Glomerular visceral epithelial cell (primary cell): Measurements from ENCODE around the gene DENND11.
A peak's percentile ranks its signal among the peaks of the same experiment; 100 is the strongest.

Source experiments
- DNase-seq: peaks from one replicate; pipeline ENCODE4 v3.0.0-alpha.2; 2016; ENCODE audit errors: extremely low spot score

DENND11 gene

DNA sequence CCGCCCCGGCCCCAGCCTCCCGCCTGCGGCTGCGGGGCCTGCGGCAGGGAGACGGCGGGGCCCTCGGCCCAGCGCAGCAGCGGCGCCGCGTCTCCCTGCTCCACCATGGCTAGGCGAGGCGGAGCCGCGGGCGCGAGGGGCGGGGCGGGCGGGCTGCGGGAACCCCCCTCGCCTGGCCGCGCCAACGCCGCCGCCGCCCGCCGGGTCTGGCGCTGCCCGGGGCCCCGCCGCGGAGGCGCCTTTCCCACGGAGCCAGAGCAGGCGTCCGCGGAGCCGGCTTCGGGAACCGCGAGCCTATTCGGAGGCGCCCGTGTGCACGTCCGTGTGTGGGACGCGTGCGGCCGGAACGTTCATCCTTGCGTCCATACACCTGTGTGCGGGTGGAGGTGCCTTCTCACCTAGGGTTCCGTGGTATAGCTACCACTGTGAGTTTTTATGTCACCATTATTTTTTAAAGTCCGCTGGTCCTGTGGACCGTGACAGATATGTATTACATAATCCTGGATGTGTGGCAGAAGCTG, at the start of gene DENND11:
Gene DENND11 (minus strand): TSS at position 120 of the 521 bp plus-strand sequence. CDS start 13 bp downstream, at position 107.
- DNase-seq = peak; percentile 61

DNA sequence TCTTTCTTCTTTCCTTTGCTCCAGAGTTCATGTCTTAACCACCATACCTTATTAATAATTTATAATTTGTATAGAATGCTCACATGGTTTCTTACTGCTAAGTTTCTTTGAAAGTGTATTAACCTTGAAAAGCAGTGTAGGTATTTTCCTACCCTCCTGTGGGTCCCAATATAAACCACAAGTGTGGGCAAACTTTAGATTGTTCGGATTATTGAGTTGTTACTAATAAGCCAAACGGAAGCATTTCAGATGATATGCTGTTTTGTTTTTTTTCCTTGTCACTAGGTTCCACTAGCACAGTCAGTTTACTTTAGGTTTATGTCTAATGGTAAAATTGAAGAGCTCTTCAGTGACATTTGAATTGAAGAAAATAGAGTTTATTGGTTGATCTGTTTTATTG, 46.4 kb upstream of the DENND11 start:
- DNase-seq = peak; percentile 53

GRCh38 chr7:141744131-141744530, 42.2 kb upstream of the DENND11 start:
- DNase-seq = no peak

- DNase-seq = no peak
Observed at GRCh38 chr7:141742229-141742628, 40.3 kb upstream of the DENND11 start.

GRCh38 chr7:141739250-141739649, 37.3 kb upstream of the DENND11 start:
- no peak for DNase-seq

- no peak for DNase-seq
Observed at GRCh38 chr7:141738592-141739013, 36.6 kb upstream of the DENND11 start.

GRCh38 chr7:141737836-141738591, 36.0 kb upstream of the DENND11 start, which contains the start of gene SSBP1:
SSBP1 (plus strand) TSS chr7:141738358; CDS start chr7:141739167, 809 bp downstream.
- peak; percentile 95 for DNase-seq

GRCh38 chr7:141737118-141737835, 35.3 kb upstream of the DENND11 start:
- peak; percentile 26 for DNase-seq

GRCh38 chr7:141731476-141732149, 29.6 kb upstream of the DENND11 start:
- no peak for DNase-seq

GRCh38 chr7:141729020-141729419, 27.1 kb upstream of the DENND11 start:
- DNase-seq = no peak

DNA sequence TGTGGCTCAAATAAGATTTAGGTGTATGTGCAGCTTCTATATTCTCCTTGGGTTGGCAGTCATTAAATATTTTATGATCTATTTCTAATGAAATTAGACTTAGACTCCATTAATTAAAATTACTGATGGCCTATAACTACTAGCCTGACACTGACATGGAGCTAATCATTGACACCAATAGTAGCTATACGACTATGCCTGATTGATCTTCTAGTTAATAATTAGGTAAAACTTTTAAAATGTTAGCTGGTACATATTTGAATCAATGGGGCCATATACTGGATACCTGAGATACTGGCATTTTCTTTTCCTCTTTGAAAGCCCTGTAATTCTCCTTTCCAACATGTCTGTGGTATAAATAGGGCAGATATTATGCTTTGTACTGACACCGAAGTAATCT, 20.6 kb upstream of the DENND11 start:
- DNase-seq = no peak

DNA sequence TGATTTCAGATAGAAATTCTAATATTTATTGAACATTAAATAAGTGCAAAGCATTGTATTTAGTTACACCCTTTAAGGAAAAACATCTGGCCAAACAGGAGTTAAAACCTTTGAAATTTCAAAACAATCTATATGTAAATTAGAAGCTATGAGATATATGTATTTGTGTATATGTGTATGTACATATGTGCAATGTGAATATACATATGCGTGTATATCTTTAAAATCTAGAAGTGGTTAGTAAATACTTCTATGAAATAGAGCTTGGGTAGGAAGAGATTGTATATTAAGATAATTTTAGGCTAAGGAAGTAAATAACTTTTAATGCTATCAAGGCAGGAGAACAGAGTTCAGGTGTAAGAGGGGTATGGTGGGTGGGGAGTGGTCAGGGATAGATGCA, 15.5 kb upstream of the DENND11 start:
- DNase-seq = no peak

DNA sequence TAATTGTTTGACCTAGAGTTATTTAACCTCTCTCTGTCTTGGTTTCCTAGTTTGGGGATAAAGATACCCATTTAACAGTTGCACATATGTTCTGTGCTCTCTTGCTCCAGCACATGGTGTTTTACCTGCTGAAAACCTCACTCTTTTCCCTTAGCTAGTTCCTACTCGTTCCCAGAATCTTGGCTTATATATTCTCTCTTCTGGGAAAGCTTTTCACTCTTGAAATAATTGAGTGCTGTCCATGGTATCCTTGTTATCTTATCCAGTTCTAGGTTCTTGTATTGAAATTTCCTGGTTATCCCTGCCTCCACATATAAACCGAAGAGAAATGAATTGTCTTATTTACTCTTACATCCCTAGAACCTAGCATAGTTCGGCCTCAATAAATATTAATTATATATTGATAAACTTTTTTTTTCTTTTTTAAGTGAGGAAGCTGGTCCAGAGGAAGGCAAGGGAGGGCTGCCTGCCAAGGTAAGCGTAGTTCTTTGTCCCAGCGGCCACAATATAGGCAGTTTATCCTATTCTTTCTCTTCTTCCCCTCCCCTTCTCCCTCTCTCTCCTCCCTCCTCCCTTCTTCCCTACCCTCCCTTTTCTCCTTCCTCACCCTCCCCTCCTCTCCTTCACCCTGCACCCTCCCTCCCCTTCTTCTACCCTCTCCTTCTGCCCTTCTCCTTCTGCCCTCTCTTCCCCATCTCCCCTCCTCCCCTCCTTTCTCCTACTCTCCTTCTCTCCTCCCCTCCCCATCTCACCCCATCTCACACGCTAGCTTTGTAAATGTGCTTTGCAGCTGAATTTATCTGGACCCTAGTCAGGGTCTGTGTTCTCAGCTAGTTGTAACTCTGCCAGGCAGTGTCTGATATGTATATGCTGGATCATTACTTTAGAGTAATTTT, 14.1 kb upstream of the DENND11 start:
- no peak for DNase-seq

DNA sequence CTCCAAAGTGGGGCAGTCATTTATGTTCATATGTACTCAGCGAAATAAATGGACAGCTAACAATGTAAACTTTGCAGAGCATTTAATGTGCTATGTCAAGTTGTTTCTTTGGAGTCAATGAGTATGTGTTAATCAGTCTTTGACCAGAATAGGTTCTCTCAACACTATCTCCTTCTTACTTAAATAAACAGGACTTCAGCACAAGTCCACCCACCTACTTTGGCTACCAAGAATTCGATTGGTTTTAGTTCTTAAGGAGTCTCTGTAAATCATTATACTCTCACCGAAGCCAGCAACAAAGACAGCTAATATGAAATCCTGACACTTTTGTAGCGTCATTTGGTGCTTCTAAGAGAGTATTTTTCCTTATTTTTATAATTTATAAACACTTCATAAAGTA, 13.1 kb upstream of the DENND11 start:
- DNase-seq = no peak

DNA sequence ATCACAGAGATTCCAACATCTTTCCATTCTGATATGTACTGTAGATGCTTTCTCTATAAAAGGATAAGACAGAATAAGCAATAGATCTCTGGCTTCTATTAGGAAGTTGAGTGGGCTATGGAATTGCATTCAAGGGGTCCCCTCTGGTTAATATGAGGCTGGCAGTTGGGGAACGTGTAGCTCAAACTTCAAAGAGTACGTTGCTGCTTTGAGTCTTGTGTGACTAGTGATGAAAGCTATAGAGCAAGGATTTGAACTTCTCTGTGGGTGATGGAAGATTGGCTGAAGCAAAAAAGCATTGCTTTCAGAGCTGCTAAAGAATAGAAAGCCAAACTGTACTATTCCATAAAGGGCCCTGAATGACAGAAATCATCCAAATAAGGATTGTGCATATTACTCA, 12.6 kb upstream of the DENND11 start:
- no peak for DNase-seq

- no peak for DNase-seq
Observed at GRCh38 chr7:141713890-141714289, 11.9 kb upstream of the DENND11 start.

DNA sequence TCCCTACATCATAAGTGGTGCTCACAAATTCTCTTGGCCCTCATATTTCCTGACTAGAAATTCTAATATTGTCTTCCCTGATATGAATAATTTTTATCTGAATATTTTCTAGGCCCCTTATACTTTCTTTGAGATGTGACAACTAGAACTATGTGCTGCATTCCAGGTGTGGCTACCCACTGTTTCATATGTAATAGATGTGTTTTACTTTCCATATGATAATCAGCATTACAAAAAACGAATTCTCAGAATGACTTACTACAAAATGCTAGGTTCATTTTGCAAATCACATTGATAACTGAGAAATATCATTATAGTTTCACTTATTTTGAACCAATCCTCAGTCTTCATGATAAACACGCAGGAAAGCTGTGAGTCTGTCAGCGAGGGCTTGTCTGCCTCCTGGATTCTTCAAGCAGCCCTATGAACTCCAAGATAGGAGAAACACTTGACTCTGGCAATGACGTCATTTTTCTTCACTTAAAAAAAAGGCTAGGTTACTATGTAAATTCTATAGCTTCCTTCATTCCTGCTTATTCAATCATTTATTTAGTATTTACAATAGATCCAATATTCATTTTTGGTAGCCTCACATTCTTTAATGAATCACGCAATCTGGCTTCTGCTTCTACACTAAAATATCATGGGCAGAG, 10.8 kb upstream of the DENND11 start:
- DNase-seq = no peak

- no peak for DNase-seq
Observed at GRCh38 chr7:141710301-141710700, 8.3 kb upstream of the DENND11 start.

DNA sequence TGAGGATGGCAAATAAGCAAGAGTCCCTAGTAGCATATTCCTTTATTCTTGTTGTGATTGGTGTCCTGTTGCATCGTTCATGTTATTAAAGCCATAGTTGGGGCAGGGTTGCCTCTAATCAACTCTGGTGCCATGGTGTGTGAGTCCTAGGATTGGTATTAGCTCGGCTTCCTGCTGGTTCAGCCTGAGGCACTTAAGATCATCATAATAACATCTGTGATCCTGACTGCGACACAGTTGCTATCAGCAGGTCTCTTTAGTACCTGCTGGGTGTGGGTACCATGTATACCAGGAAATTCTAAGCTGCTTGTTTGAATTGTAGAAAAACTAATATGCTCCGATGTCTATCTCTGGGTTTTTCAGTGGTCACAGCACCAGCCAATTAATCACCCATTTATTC, 7.8 kb upstream of the DENND11 start:
- no peak for DNase-seq

GRCh38 chr7:141709318-141709717, 7.4 kb upstream of the DENND11 start:
- DNase-seq = no peak

- no peak for DNase-seq
Observed at GRCh38 chr7:141708351-141708750, 6.4 kb upstream of the DENND11 start, which contains the start of gene WEE2. WEE2 (plus strand) TSS chr7:141708353; CDS start chr7:141708759, 406 bp downstream.
